SK-N-SH (cell line): Measurements from ENCODE around the gene STX3.

Experiments
- CTCF ChIP-seq: fragments of 200-600 bp; sonication (generic); IDR thresholded peaks from 2 replicates; pipeline ENCODE4 v1.6.1; 2017; ENCODE audit warnings: antibody characterized with exemption, mild to moderate bottlenecking, moderate library complexity
- EP300 ChIP-seq, 2 experiments: IDR thresholded peaks; 2 replicates each; pipeline versions ENCODE4 v1.4.0 to v1.6.1; 2012; ENCODE audit warnings: borderline replicate concordance in 1 of 2, low read depth in 1 of 2, low read length in 1 of 2
- EZH2phosphoT487 ChIP-seq: fragments of 200-600 bp; sonication (generic); IDR thresholded peaks from 2 replicates; pipeline ENCODE4 v1.6.1; 2017; ENCODE audit warnings: low read depth, mixed run types, mild to moderate bottlenecking, antibody characterized with exemption, moderate library complexity, borderline replicate concordance
- FOSL2 ChIP-seq: IDR thresholded peaks from 2 replicates; pipeline ENCODE4 v1.4.0; 2012; ENCODE audit warnings: low read depth, mild to moderate bottlenecking, moderate library complexity, borderline replicate concordance
- GATA2 ChIP-seq: sonication (generic); formaldehyde crosslinking; IDR thresholded peaks from 2 replicates; pipeline ENCODE4 v1.5.0; 2020; ENCODE audit warnings: mild to moderate bottlenecking, missing genetic modification reagents
- MXI1 ChIP-seq: IDR thresholded peaks from 2 replicates; pipeline ENCODE4 v1.6.1; 2012; ENCODE audit warnings: mild to moderate bottlenecking, low read depth, low read length, improper control_type of control experiment
- POLR2AphosphoS5 ChIP-seq: IDR thresholded peaks from 2 replicates; pipeline ENCODE4 v1.6.1; 2012; ENCODE audit warnings: low read depth, low read length
- RFX5 ChIP-seq: IDR thresholded peaks from 2 replicates; pipeline ENCODE4 v1.6.1; 2012; ENCODE audit warnings: mild to moderate bottlenecking, improper control_type of control experiment, low read length

- TF ChIP-seq CTCF, result no peak
- no peak for TF ChIP-seq GATA2 (CRISPR knock-in tag)
- TF ChIP-seq FOSL2, result no peak
- TF ChIP-seq EP300 (IDR thresholded peaks at IDR 0.05; ENCODE audit: borderline replicate concordance in 1 of 2, low read depth in 1 of 2, low read length in 1 of 2), result no peak
- TF ChIP-seq EZH2phosphoT487, result no peak
- no peak for TF ChIP-seq MXI1
- TF ChIP-seq RFX5, result no peak
- no peak for TF ChIP-seq POLR2AphosphoS5
These were observed 9.1 kb upstream of the STX3 start for GRCh38 chr11:59746111-59746510.
